Measurements from ENCODE around the gene LSM14B. TPM values are rescaled to one million over a fixed set of nuclear protein-coding genes. Genes with fewer than 3 reads are reported as not detected.

Gene LSM14B
- total RNA-seq, 6 experiments from 2014 or later: 9.5 to 19.8 (median 14.2) TPM

- peaks cover 5 to 75% (median 44%) of the 10 kb centered on the region in 4 donors for H3K36me3 ChIP-seq
- 65% methylated on average over 4 of the region's 29 CpGs for WGBS (ENCODE audit: insufficient coverage, low coverage, low lambda C conversion rate, missing lambda C conversion rate)
- no peak overlapping the region for H3K4me3 ChIP-seq
- no peak for TF ChIP-seq POLR2A (IDR thresholded peaks at IDR 0.05)
- H3K4me1 ChIP-seq: peaks cover 0 to 17% (median 6%) of the 10 kb centered on the region in 4 donors
- DNase-seq (peak in 1 of 3 donors; percentile 66), ATAC-seq (peak; percentile 21 to 52 (median 40))
- H3K27ac ChIP-seq: no peak overlapping the region
- no peaks in the 10 kb centered on the region for H3K9me3 ChIP-seq
- intact Hi-C loops (cut with DNase I): loop anchor here (10.0 kb wide), 1 partner anchor 118 kb away; no protein-coding TSS in a partner anchor
- no peaks in the 10 kb centered on the region for H3K27me3 ChIP-seq
These were observed 11.0 kb downstream of the LSM14B start for GRCh38 chr20:62133051-62133845.

GRCh38 chr20:62133864-62134263 lies 11.6 kb downstream of the LSM14B start:
- no peaks in the 10 kb centered on the region for H3K27me3 ChIP-seq
- WGBS (ENCODE audit: insufficient coverage, low coverage, low lambda C conversion rate, missing lambda C conversion rate): 66% methylated on average over 6 of the region's 12 CpGs
- H3K4me1 ChIP-seq: peaks cover 0 to 17% (median 6%) of the 10 kb centered on the region in 4 donors
- intact Hi-C loops (cut with DNase I): loop anchor here (10.0 kb wide), 1 partner anchor 119 kb away; no protein-coding TSS in a partner anchor
- no peaks in the 10 kb centered on the region for H3K9me3 ChIP-seq
- ATAC-seq: no peak
- peaks cover 10 to 75% (median 47%) of the 10 kb centered on the region in 4 donors for H3K36me3 ChIP-seq
- no peak for DNase-seq
- H3K4me3 ChIP-seq: no peak overlapping the region
- peak overlapping the region in 1 of 3 donors; percentile 47 for H3K27ac ChIP-seq
- no peak for TF ChIP-seq POLR2A (IDR thresholded peaks at IDR 0.05)
- TF ChIP-seq, protein P1, sequence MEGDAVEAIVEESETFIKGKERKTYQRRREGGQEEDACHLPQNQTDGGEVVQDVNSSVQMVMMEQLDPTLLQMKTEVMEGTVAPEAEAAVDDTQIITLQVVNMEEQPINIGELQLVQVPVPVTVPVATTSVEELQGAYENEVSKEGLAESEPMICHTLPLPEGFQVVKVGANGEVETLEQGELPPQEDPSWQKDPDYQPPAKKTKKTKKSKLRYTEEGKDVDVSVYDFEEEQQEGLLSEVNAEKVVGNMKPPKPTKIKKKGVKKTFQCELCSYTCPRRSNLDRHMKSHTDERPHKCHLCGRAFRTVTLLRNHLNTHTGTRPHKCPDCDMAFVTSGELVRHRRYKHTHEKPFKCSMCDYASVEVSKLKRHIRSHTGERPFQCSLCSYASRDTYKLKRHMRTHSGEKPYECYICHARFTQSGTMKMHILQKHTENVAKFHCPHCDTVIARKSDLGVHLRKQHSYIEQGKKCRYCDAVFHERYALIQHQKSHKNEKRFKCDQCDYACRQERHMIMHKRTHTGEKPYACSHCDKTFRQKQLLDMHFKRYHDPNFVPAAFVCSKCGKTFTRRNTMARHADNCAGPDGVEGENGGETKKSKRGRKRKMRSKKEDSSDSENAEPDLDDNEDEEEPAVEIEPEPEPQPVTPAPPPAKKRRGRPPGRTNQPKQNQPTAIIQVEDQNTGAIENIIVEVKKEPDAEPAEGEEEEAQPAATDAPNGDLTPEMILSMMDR (IDR thresholded peaks at IDR 0.05): no peak

- ATAC-seq: peak; percentile 79 to 85 (median 81)
- peak; percentile 77 to 88 (median 86) for DNase-seq
- Histone ChIP-seq H3K36me3 (peaks cover 19 to 76% (median 52%) of the 10 kb centered on the region in 4 donors), H3K27ac (peak overlapping the region; percentile 3 to 47 (median 22)), H3K4me1 (peaks cover 0 to 17% (median 6%) of the 10 kb centered on the region in 4 donors), H3K4me3 (no peak overlapping the region), H3K27me3 (no peaks in the 10 kb centered on the region), H3K9me3 (no peaks in the 10 kb centered on the region)
- TF ChIP-seq POLR2A (IDR thresholded peaks at IDR 0.05): no peak
- TF ChIP-seq, protein P1 (IDR thresholded peaks at IDR 0.05): no peak
- intact Hi-C loops (cut with DNase I): loop anchor here (5.0 to 10.0 kb wide), 2 partner anchors 67 to 120 kb away; partner anchors contain the start of gene TAF4 (in 1 of the 2)
- 14% methylated on average over 7 of the region's 11 CpGs for WGBS (ENCODE audit: insufficient coverage, low coverage, low lambda C conversion rate, missing lambda C conversion rate)
These were observed 12.5 kb downstream of the LSM14B start for GRCh38 chr20:62134735-62135231.

DNA sequence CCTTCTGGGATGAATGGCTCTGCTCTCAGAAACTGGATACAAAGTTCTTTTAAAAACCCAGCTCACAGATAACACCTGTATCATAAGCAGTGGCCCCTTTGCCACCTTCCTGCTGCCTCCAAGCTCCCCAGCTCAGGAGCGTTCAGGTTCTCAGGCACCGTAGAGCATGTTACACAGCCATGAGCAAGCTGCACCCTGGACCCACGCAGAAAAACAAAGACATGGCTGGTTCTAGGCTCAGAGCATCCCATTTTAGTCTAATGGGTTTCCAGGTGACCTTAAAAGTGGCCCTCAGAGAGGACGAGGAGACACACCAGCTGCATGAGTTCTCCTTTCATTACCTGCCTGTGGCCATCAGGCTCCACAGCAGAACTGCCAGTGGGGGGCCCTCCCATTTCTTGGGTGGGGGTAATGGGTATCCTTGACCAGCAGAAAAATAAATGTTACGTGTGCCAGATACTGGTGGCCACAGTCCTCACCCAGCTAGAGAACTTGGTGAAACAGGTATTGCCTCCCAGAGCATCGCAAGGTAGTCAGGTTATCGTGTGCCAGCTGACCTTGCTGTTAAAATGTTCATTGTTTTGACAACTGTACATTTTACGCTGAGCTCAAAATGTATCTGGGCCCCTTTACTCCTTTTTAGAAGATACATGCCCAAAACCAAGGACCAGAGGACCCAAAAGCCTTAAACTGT lies 13.4 kb downstream of the LSM14B start:
- 69% methylated on average over 5 of the region's 8 CpGs for WGBS (ENCODE audit: insufficient coverage, low coverage, low lambda C conversion rate, missing lambda C conversion rate)
- DNase-seq (no peak), ATAC-seq (no peak)
- Histone ChIP-seq H3K4me1 (peaks cover 0 to 20% (median 7%) of the 10 kb centered on the region in 4 donors), H3K36me3 (peaks cover 23 to 76% (median 53%) of the 10 kb centered on the region in 4 donors), H3K9me3 (no peaks in the 10 kb centered on the region), H3K27ac (peak overlapping the region in 2 of 3 donors; percentile 3 to 47), H3K27me3 (no peaks in the 10 kb centered on the region), H3K4me3 (no peak overlapping the region)
- TF ChIP-seq, protein P1 (IDR thresholded peaks at IDR 0.05): no peak
- no peak for TF ChIP-seq POLR2A (IDR thresholded peaks at IDR 0.05)
- intact Hi-C loops (cut with DNase I): loop anchor here (5.0 to 10.0 kb wide), 2 partner anchors 68 to 121 kb away; partner anchors contain the start of gene TAF4 (in 1 of the 2)

Measured in right lobe of liver (tissue), 6 donors.